Suppressor macrophage treated with lipopolysaccharide for 4 hours (primary cell): ENCODE data around the gene QRSL1.
"Not testable (repeated sequence)": the region's sequence is repeated elsewhere in the genome, so short reads cannot be mapped to it uniquely, and the experiment has no call there.

Experiments
- DNase-seq: peaks from one replicate; pipeline ENCODE4 v3.0.0-alpha.2; 2020

QRSL1 gene

GRCh38 chr6:106688177-106688951, 59.0 kb downstream of the QRSL1 start:
- DNase-seq, result no peak

- DNase-seq, result no peak
These were observed 62.9 kb downstream of the QRSL1 start for GRCh38 chr6:106692112-106692818.

- no peak for DNase-seq
These were observed 63.4 kb downstream of the QRSL1 start for GRCh38 chr6:106692819-106693208.

- no peak for DNase-seq
These were observed 64.0 kb downstream of the QRSL1 start for GRCh38 chr6:106693418-106693817.

GRCh38 chr6:106694343-106694742, 65.0 kb downstream of the QRSL1 start:
- DNase-seq, result no peak

GRCh38 chr6:106700581-106700980, 71.2 kb downstream of the QRSL1 start:
- DNase-seq, result no peak

- not testable (repeated sequence) for DNase-seq
These were observed 71.8 kb downstream of the QRSL1 start for GRCh38 chr6:106701201-106701600.

- no peak for DNase-seq
These were observed 72.7 kb downstream of the QRSL1 start for GRCh38 chr6:106702046-106702445.

- no peak for DNase-seq
These were observed 73.2 kb downstream of the QRSL1 start for GRCh38 chr6:106702451-106703110.

- no peak for DNase-seq
These were observed 74.9 kb downstream of the QRSL1 start for GRCh38 chr6:106704327-106704726.

GRCh38 chr6:106705156-106705555, 75.8 kb downstream of the QRSL1 start:
- DNase-seq, result no peak

GRCh38 chr6:106710580-106710979, 81.2 kb downstream of the QRSL1 start:
- no peak for DNase-seq

- no peak for DNase-seq
These were observed 84.9 kb downstream of the QRSL1 start for GRCh38 chr6:106714281-106714680.

GRCh38 chr6:106715922-106716321, 86.5 kb downstream of the QRSL1 start:
- no peak for DNase-seq

- no peak for DNase-seq
These were observed 87.6 kb downstream of the QRSL1 start for GRCh38 chr6:106716966-106717365.
